ENCODE data around the gene MAPKAP1.
"Not testable (repeated sequence)": the region's sequence is repeated elsewhere in the genome, so short reads cannot be mapped to it uniquely, and the experiment has no call there.

Gene MAPKAP1

GRCh38 chr9:125415583-125416460 lies 291.2 kb downstream of the MAPKAP1 start:
- DNase-seq (ENCODE audit: low spot score): no peak

- no peak for DNase-seq (ENCODE audit: low spot score)
Observed at GRCh38 chr9:125413579-125413978, 293.4 kb downstream of the MAPKAP1 start.

- DNase-seq (ENCODE audit: low spot score): no peak
Observed at GRCh38 chr9:125412166-125412565, 294.8 kb downstream of the MAPKAP1 start.

GRCh38 chr9:125411171-125411756 lies 295.7 kb downstream of the MAPKAP1 start:
- DNase-seq (ENCODE audit: low spot score): no peak

GRCh38 chr9:125410522-125410894 lies 296.5 kb downstream of the MAPKAP1 start:
- DNase-seq (ENCODE audit: low spot score): no peak

GRCh38 chr9:125409637-125410521 lies 297.1 kb downstream of the MAPKAP1 start:
- DNase-seq (ENCODE audit: low spot score): peak; percentile 79

- no peak for DNase-seq (ENCODE audit: low spot score)
Observed at GRCh38 chr9:125409217-125409636, 297.8 kb downstream of the MAPKAP1 start.

- peak; percentile 69 for DNase-seq (ENCODE audit: low spot score)
Observed at GRCh38 chr9:125407974-125408900, 298.8 kb downstream of the MAPKAP1 start.

GRCh38 chr9:125407432-125407973 lies 299.5 kb downstream of the MAPKAP1 start:
- no peak for DNase-seq (ENCODE audit: low spot score)

GRCh38 chr9:125406810-125407087 lies 300.3 kb downstream of the MAPKAP1 start:
- DNase-seq (ENCODE audit: low spot score): no peak

GRCh38 chr9:125405938-125406809 lies 300.8 kb downstream of the MAPKAP1 start:
- DNase-seq (ENCODE audit: low spot score): no peak

GRCh38 chr9:125404733-125405132 lies 302.3 kb downstream of the MAPKAP1 start:
- DNase-seq (ENCODE audit: low spot score): no peak

GRCh38 chr9:125400725-125401716 lies 306.0 kb downstream of the MAPKAP1 start:
- DNase-seq (ENCODE audit: low spot score): no peak

GRCh38 chr9:125400232-125400631 lies 306.8 kb downstream of the MAPKAP1 start:
- not testable (repeated sequence) for DNase-seq (ENCODE audit: low spot score)

- no peak for DNase-seq (ENCODE audit: low spot score)
Observed at GRCh38 chr9:125399666-125400065, 307.3 kb downstream of the MAPKAP1 start.

GRCh38 chr9:125399165-125399564 lies 307.8 kb downstream of the MAPKAP1 start:
- DNase-seq (ENCODE audit: low spot score): peak; percentile 50

- no peak for DNase-seq (ENCODE audit: low spot score)
Observed at GRCh38 chr9:125398243-125398642, 308.8 kb downstream of the MAPKAP1 start.

- no peak for DNase-seq (ENCODE audit: low spot score)
Observed at GRCh38 chr9:125397736-125398135, 309.3 kb downstream of the MAPKAP1 start.

- DNase-seq (ENCODE audit: low spot score): no peak
Observed at GRCh38 chr9:125396799-125397198, 310.2 kb downstream of the MAPKAP1 start.
